Left cardiac atrium (tissue), 4 donors: ENCODE data around the gene RB1. TPM values are rescaled to one million over a fixed set of nuclear protein-coding genes. Genes with fewer than 3 reads are reported as not detected.
A peak's percentile ranks its signal among the peaks of the same experiment; 100 is the strongest.

ENCODE experiments used
- ATAC-seq, 2 donors: fragments of 200-7000 bp; cut with Tn5 transposase; one replicate each; pipeline ENCODE4 v1.9.1; 2020; ENCODE audit warnings: mild to moderate bottlenecking in 2 of 2, moderate library complexity in 2 of 2
- DNase-seq: peaks from one replicate; pipeline ENCODE4 v3.0.0-alpha.2; 2020
- intact Hi-C, 2 donors: fragments of 100-400 bp; cut with DNase I; formaldehyde crosslinking; loops; one replicate each; pipeline versions ENCODE4 v1.14.1 to v1.15.1; 2022 to 2023
- total RNA-seq, 2 donors: library from RNA; stranded (reverse); fragmentation: NEBNext Ultra II Directional; extraction: Animal tissue kit (Norgen Biotek cat#: 25700); gene quantifications; one replicate each; pipeline ENCODE4 v1.2.1, GENCODE V29; 2021
- donor health status: DM: no; HTN: yes; CAD: no.
- donor health status: DM: no; HTN: yes; CAD: no; lungs with severe emphysema.
- donor health status: DM: yes; HTN: yes; CAD: no.
- donor health status: Dilated cardiomyopathy.

The RB1 gene
- total RNA-seq, 2 donors from 2014 or later, result 24.5 to 25.2 TPM

DNA sequence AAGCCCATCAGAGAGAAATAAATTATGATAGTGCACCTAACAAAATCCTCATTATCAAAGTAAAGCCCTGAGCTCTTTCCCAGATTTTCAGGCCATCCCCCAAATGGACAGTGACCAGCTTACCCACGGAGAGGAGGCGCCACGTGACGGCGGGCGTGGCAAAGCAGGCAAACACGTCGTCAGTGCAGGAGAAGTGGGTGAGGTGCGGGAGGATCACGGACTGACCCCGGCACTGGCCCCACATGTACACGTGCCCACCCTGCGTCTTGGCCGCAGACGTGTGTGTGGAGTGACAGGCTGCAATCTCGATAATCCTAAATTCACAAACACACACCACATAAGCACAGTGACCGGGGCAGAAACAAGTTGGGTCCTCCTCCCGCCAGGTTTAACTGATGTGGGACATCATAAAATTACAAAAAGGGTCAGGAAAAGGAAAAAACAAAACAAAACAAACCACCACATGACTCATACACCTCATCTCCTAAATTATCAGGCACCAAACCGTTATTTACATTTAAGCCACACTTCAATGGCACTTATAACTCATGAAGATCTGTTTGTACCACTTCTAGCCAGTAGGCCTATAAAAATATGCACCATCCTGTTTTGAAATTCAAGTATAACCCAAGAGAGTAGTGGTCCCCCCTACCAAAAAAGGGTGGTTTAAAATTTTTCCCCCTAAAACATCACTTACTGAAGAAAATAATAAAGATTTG is 199.2 kb downstream of the RB1 start:
- DNase-seq (no peak), ATAC-seq (no peak)
- intact Hi-C loops, result no loop called here

DNA sequence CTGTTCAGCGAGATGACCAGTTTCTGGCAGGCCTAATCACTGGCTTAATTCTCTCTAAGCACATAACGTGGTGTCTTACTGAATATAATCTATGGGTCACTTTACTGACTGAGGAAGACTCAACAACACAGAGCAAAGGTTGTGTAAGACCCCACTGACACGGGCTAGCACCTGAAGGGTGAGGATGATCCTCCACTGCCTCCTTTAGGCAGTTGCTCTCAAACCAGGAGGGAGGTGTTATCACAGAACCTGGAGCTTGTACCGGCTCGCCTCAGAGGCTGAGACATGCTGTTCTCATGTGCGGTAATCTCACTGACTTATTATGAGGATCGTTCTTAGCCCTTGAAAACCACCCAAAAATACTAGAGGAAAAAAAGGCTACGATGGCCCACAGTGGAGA is 201.1 kb downstream of the RB1 start:
- DNase-seq (no peak), ATAC-seq (no peak)
- intact Hi-C loops, result loop anchor here in 1 of 2 donors (5.0 kb wide), 1 partner anchor 63 kb away; no protein-coding TSS in a partner anchor

DNA sequence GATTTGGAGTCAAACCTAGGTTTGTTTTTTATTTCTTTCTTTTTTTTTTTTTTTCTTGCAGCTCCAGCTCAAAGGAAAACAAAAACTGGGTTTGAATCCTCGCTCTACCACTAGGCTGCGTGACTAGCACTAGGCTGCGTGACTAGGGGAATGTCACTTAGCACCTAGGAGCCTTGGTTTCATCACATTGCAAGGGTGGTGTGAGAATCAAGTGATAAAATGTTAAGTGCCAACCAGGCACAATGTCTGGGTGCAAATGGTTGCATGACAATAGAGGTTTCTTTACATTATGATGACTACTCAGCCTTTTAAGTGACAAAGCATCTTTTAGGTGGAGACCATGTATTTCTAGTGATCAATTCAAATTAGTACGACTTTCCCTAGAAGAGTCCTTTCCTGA is 201.5 kb downstream of the RB1 start:
- intact Hi-C loops, result loop anchor here in 1 of 2 donors (5.0 kb wide), 1 partner anchor 62 kb away; no protein-coding TSS in a partner anchor
- ATAC-seq, result peak; percentile 24 to 46

DNA sequence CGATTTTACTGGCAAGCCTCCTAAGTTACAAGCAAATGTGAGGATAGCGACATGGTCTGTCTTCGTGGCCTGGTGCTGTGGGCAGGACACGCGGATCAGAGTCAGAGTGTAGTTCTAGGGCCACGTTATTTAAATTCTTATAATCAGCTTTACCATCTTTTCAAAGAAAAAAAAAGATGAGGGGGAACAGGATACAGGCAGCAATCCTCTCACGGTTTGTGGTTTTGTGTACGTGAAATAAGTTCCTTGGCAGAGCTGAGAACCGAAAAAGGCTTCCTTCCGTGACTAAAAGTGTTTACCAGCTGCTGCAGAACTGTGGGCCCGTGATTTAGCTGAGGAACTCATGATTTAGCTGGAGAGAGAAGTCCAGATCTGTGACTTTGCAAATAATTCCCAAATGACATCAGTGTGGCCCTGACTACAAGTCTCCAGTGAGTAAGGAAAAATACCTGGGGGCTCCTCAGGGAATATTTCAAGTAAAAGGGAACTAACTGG is 202.1 kb downstream of the RB1 start:
- DNase-seq (no peak), ATAC-seq (peak; percentile 56 to 68)
- intact Hi-C loops, result loop anchor here in 1 of 2 donors (5.0 kb wide), 1 partner anchor 62 kb away; no protein-coding TSS in a partner anchor

More for the DNA sequence above, 201.5 kb downstream of the RB1 start:
- DNase-seq, result no peak

DNA sequence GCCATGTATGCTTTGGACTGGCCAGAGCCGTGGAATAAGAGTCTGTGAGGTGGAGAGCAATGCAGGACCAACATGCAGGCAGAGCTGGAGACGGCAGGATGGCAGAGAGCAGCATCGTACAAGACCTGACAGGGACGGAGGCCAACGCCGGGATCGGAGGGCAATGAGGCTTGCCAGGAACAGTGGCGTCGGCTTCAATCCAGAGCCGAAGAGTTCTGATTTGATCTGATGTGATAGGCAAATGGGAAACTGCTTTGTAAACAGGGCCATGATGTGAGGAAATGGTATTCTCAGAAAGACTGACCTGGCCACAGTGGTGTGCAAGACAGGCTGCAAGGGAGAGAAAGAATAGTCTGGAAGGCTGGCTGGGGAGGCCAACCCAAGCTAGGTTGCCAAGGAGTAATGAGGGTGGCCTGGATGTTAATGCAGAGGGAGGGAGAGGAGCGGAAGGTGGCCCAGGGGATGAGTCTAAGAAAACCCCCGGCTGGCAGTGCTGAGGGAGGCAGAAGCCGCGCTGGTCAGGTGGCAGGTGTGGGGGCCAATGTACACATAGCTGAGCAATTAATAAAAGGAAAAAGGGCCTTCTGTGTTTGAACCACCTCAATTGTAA is 202.6 kb downstream of the RB1 start:
- ATAC-seq, result peak; percentile 14 to 34
- intact Hi-C loops, result loop anchor here in 1 of 2 donors (5.0 kb wide), 1 partner anchor 61 kb away; no protein-coding TSS in a partner anchor
- no peak for DNase-seq

DNA sequence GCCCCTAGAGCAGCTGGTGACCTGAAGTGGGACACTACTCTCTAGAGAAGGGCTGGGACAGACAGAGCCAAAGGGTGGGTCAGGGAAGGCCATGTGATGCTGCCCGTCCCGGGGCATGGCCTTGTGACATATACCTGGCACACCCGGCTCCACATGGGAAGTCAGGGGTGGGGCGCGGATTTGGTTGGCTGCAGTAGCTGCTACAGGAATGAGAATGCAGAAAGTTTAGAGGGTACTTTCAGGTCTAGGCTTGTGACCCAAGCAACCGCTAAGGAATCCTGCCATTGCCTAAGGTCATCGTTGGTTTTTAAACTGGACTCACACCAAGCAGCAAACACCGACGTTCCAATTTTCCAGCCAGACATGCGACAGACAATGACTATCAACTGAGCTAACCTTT is 203.5 kb downstream of the RB1 start:
- ATAC-seq (no peak), DNase-seq (no peak)
- intact Hi-C loops, result loop anchor here in 1 of 2 donors (5.0 kb wide), 1 partner anchor 60 kb away; no protein-coding TSS in a partner anchor

DNA sequence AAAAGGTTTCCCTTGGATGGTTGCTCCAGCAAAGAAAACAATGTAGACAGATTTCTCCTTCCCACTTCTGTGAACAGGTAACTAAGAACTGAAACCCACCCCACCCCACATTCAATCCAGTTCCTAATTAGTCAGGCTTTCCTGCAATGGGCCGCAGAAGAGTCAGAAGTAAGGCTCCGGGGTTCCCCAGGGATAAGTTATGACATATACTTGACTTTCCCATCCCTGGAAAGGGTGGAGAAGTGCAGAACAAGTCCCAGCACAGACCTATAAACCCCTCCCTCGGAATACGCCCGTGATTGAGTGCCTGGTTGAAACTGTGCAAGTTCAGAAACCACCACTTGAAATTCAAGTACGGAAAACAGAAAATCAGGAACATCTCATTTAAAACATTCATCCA is 204.5 kb downstream of the RB1 start:
- intact Hi-C loops, result loop anchor here in 1 of 2 donors (5.0 kb wide), 1 partner anchor 59 kb away; no protein-coding TSS in a partner anchor
- DNase-seq, result no peak
- no peak for ATAC-seq

DNA sequence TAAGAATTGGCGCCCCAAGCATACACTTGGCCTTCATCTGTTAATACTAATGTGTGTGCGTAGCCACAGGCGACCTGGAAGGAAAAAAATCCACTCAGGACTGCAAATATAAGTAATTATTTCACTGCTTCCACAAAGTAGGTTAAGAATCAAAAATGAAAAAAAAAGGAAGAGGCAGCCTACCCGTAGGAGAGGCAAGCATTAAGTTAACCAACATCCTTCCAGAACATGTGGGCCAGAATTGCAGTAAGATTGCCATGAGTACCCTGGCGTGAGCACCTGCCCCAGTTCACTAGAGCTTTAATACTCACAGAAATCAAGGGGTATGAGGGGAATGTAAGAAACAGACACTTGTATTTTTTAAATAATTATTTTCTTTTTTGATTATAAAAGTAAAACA is 207.1 kb downstream of the RB1 start:
- intact Hi-C loops, result no loop called here
- DNase-seq (no peak), ATAC-seq (no peak)

DNA sequence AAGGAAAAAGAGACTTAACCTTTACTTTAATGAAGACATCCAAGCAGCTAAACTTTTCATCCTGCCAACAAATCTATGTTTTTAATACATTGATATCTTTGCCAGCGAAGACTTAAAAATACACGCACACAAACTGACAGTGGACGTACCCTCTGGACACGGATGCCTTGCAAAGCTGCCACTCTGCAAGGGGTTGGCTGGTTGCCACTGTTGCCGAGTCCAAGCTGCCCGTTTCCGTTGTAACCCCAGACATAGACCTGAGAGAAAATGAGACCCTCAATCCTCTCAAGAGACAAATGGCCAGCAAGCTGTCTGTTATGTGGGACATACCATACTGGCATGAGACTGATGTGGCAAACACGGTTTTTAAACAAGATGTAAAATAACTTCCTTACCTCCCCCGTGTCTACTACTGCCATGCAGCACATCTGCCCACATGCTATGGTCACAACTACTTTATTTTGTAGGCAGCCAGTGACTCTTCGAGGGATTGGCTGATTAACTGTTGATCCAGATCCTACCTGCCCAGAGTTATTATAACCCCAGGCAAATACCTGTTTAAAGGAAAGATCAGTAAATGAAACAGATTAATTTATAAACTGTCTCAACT is 208.2 kb downstream of the RB1 start:
- DNase-seq (peak; percentile 45), ATAC-seq (peak; percentile 30 to 38)
- intact Hi-C loops, result no loop called here

DNA sequence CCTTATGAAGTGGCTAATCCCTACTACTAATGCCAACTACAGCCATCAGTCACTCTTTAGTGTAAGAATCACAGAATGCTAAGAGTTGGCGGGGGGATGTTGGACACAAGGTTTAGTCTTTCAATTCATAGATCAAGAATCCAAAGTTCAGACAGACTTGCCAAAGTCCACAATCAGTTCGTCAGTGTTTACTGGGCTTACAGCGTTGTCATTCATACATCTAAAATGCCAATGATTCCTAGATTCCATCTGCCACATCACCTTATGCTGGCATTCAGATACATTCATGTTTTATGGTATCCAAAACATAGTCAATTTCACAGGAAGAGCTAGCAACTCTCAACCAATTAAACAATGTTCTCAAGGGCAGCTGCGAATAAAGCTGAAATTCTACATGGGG is 211.2 kb downstream of the RB1 start:
- ATAC-seq, result no peak
- no peak for DNase-seq
- intact Hi-C loops, result no loop called here

DNA sequence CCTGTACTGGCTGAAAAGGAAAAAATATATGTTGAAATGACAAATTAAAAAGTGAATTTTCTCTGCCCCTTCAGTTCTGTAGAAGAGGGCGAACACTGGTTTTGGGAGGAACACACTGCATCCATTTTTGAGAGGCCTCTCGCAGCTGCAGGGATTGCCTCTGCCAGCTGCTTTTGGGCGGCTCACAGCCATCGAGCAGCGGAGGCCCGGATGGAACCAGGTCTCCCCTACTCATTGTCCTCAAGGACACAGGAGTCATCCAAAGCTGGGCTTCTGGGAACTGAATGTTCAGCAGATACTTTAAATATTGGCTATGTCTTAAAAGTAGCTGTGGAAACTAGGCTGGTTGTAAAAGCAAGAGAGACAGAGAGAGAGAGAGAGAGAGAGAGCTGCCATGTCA is 212.2 kb downstream of the RB1 start:
- peak in 1 of 2 donors; percentile 21 for ATAC-seq
- intact Hi-C loops, result no loop called here
- DNase-seq, result no peak

DNA sequence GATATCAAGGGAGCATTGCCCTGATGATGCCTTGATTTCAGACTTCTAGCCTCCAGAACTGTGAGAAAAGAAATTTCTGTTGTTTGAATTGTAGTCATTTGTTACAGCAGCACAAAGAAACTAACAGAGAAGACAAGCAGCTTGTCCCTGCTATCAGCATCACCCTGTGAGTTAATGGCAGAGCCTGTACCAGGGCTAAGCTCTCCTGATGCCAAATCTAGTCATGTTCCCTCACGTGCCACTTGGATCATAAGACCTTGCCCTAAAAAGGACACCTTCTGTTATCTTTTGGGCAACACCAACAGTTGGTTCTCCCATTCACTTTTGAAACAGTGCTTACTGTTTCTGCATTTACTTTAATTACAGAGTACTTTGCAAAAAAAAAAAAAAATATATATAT is 214.5 kb downstream of the RB1 start:
- no peak for DNase-seq
- intact Hi-C loops, result no loop called here
- no peak for ATAC-seq

DNA sequence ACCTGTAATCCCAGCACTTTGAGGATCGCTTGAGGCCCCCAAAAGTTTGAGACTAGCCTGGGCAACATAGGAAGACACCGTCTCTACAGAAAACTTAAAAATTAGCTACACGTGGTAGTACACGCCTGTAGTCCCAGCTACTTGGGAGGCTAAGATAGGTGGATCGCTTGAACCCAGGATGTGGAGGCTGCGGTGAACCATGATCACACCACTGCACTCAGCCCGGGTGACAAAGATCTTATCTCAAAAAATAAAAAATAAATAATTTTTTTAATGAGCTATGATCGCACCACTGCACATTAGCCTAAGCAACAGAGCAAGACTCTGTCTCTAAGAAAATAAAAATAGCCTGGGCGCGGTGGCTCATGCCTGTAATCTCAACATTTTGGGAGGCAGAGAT is 222.7 kb downstream of the RB1 start:
- ATAC-seq (no peak), DNase-seq (no peak)
- intact Hi-C loops, result no loop called here

DNA sequence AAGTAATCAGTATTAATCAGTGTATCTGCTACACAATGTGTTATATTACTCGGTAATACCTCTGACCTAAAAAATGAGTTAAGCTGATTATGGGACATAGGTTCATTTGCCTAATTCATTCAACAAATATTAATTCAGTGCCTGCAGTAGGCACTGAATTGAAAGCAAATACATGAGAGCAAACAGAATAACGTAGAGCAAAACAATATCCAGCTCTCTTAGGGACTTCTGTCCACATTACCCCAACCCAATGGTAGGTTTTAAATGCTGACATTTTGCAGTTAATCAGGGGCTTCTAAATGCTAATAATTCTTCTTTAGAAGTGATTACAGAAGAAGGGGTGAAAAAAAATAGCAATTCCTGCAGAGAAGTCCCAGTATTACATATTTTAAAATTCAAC is 224.4 kb downstream of the RB1 start:
- ATAC-seq, result no peak
- intact Hi-C loops, result no loop called here
- DNase-seq, result no peak

DNA sequence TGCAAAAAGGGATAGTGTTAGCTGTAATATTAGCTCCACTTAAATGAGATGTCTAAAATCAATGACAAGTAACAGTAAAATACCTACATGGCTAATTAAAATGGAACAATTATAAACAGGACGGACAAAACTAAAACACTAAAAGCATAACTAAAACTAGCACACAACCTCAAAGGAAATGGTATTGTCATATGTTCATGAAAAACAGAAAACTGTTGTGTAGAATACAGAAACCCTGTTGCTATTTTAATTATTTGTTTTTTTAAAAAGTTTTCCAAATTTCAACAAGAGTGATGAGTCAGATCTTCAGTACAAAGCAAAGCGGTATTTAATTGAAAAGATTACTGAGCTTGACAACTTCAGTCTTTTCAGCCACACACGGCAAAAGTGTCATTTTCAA is 225.2 kb downstream of the RB1 start:
- ATAC-seq (no peak), DNase-seq (no peak)
- intact Hi-C loops, result no loop called here

DNA sequence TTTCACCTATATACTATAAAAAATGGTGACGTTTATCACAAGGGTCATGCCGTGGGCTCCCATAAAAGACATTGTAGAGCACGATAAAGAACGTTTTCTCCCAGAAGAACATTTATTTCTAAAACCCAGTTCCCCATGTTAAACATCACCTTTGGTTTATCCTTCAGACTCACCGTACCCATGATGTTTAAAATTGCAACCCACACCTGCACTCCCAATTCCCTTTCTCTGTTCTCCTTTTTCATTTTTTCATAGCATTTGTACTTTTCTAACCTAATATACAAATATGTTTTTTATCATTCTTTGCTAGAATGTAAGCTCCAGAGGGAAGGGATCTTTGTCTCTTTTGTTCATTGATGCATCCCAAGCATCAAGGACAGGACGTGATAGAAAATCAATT is 227.3 kb downstream of the RB1 start:
- DNase-seq (no peak), ATAC-seq (no peak)
- intact Hi-C loops, result no loop called here
